ENCODE results near the gene NLRC3.
A peak's percentile ranks its signal among the peaks of the same experiment; 100 is the strongest.

Gene NLRC3

GRCh38 chr16:3595110-3595486, 17.9 kb upstream of the NLRC3 start:
- POLR2A ChIA-PET = no interaction called here
- TF ChIP-seq CTCF (IDR thresholded peaks at IDR 0.05; ENCODE audit: control extremely low read depth, extremely low read depth, low read depth, missing control alignments) = no peak
- DNase-seq (ENCODE audit: extremely low spot score) = peak; percentile 11
- CTCF ChIA-PET = no interaction called here

GRCh38 chr16:3594316-3595109, 17.3 kb upstream of the NLRC3 start:
- no peak for TF ChIP-seq CTCF (IDR thresholded peaks at IDR 0.05; ENCODE audit: control extremely low read depth, extremely low read depth, low read depth, missing control alignments)
- POLR2A ChIA-PET = interaction anchor here (0.5 kb wide), 1 partner anchor 10 kb away, joined by 5 read pairs; no protein-coding TSS in a partner anchor

GRCh38 chr16:3592559-3592958, 15.4 kb upstream of the NLRC3 start:
- ChIA-PET POLR2A (no interaction called here), CTCF (no interaction called here)
- TF ChIP-seq CTCF (IDR thresholded peaks at IDR 0.05; ENCODE audit: control extremely low read depth, extremely low read depth, low read depth, missing control alignments) = no peak
- DNase-seq (ENCODE audit: extremely low spot score) = no peak

More at GRCh38 chr16:3594316-3595109, 17.3 kb upstream of the NLRC3 start:
- CTCF ChIA-PET = interaction anchor here (1.6 kb wide), 1 partner anchor 10 kb away, joined by 3 read pairs; no protein-coding TSS in a partner anchor
- no peak for DNase-seq (ENCODE audit: extremely low spot score)

- ChIA-PET POLR2A (no interaction called here), CTCF (interaction anchor here (2.5 kb wide), 1 partner anchor 8 kb away, joined by 7 read pairs; no protein-coding TSS in a partner anchor)
- no peak for DNase-seq (ENCODE audit: extremely low spot score)
- no peak for TF ChIP-seq CTCF (IDR thresholded peaks at IDR 0.05; ENCODE audit: control extremely low read depth, extremely low read depth, low read depth, missing control alignments)
These were observed 14.8 kb upstream of the NLRC3 start for GRCh38 chr16:3591991-3592390.

- POLR2A ChIA-PET = no interaction called here
- CTCF ChIA-PET = interaction anchor here (2.0 to 2.5 kb wide), 2 partner anchors 9 to 15 kb away, joined by 5 to 7 read pairs; no protein-coding TSS in a partner anchor
- no peak for TF ChIP-seq CTCF (IDR thresholded peaks at IDR 0.05; ENCODE audit: control extremely low read depth, extremely low read depth, low read depth, missing control alignments)
- no peak for DNase-seq (ENCODE audit: extremely low spot score)
These were observed 14.2 kb upstream of the NLRC3 start for GRCh38 chr16:3591436-3591803.

GRCh38 chr16:3590736-3591435, 13.7 kb upstream of the NLRC3 start:
- DNase-seq (ENCODE audit: extremely low spot score) = no peak
- no peak for TF ChIP-seq CTCF (IDR thresholded peaks at IDR 0.05; ENCODE audit: control extremely low read depth, extremely low read depth, low read depth, missing control alignments)
- CTCF ChIA-PET = interaction anchor here (2.0 to 2.5 kb wide), 2 partner anchors 10 to 16 kb away, joined by 5 to 7 read pairs; no protein-coding TSS in a partner anchor
- POLR2A ChIA-PET = no interaction called here
